MM.1S (cell line): ENCODE results near the gene VKORC1.

Experiments used
- DNase-seq: peaks from one replicate; pipeline ENCODE4 v3.0.0-alpha.2; 2015
- H2AFZ ChIP-seq: fragments of 300-600 bp; sonication (generic); 2 replicates; pipeline ENCODE4 v1.6.0; 2016; ENCODE audit warnings: antibody characterized with exemption, low read length
- H3F3A ChIP-seq: fragments of 300-600 bp; sonication (generic); 2 replicates; pipeline ENCODE4 v1.6.1; 2016; ENCODE audit warnings: mild to moderate bottlenecking, antibody characterized with exemption, low read length, moderate library complexity, mixed read lengths; ENCODE audit not compliant: insufficient read depth
- H3K27ac ChIP-seq: fragments of 300-600 bp; sonication (generic); 2 replicates; pipeline ENCODE4 v1.5.1; 2016; ENCODE audit warnings: mild to moderate bottlenecking, low read length
- H3K27me3 ChIP-seq: fragments of 300-600 bp; sonication (generic); replicated peaks from 2 replicates; pipeline ENCODE4 v1.6.0; 2016; ENCODE audit warnings: low read length; ENCODE audit not compliant: insufficient read depth
- H3K36me3 ChIP-seq: fragments of 300-600 bp; sonication (generic); replicated peaks from 2 replicates; pipeline ENCODE4 v1.6.1; 2016; ENCODE audit warnings: mild to moderate bottlenecking, low read length, mixed read lengths; ENCODE audit not compliant: insufficient read depth
- H3K4me1 ChIP-seq: fragments of 300-600 bp; sonication (generic); 2 replicates; pipeline ENCODE4 v1.6.1; 2016; ENCODE audit warnings: low read length, mixed read lengths
- H3K4me2 ChIP-seq: fragments of 300-600 bp; sonication (generic); 2 replicates; pipeline ENCODE4 v1.6.0; 2016; ENCODE audit warnings: low read depth, low read length
- H3K4me3 ChIP-seq: fragments of 300-600 bp; sonication (generic); 2 replicates; pipeline ENCODE4 v1.5.1; 2016; ENCODE audit warnings: low read length, mixed read lengths
- H3K79me2 ChIP-seq: fragments of 300-600 bp; sonication (generic); 2 replicates; pipeline ENCODE4 v1.6.1; 2016; ENCODE audit warnings: mixed run types, low read length, mixed read lengths
- H3K9ac ChIP-seq: fragments of 300-600 bp; sonication (generic); 2 replicates; pipeline ENCODE4 v1.6.1; 2016; ENCODE audit warnings: low read length, mixed read lengths
- H3K9me2 ChIP-seq: fragments of 300-600 bp; sonication (generic); replicated peaks from 2 replicates; pipeline ENCODE4 v1.6.1; 2016; ENCODE audit warnings: mild to moderate bottlenecking, low read length, mixed read lengths; ENCODE audit not compliant: insufficient read depth
- H3K9me3 ChIP-seq: fragments of 300-600 bp; sonication (generic); replicated peaks from 2 replicates; pipeline ENCODE4 v1.6.1; 2016; ENCODE audit warnings: mild to moderate bottlenecking, low read length, mixed read lengths; ENCODE audit not compliant: insufficient read depth
- H4K20me1 ChIP-seq: fragments of 300-600 bp; sonication (generic); 2 replicates; pipeline ENCODE4 v1.6.1; 2016; ENCODE audit warnings: mild to moderate bottlenecking, low read length, moderate library complexity, mixed read lengths; ENCODE audit not compliant: insufficient read depth
- CTCF ChIP-seq: fragments of 300-600 bp; sonication (generic); IDR thresholded peaks from 2 replicates; pipeline ENCODE4 v1.5.1; 2016; ENCODE audit warnings: antibody characterized with exemption, low read length, mixed read lengths
- EZH2 ChIP-seq: fragments of 300-600 bp; sonication (generic); optimal IDR thresholded peaks from 2 replicates; pipeline ENCODE3; 2017; ENCODE audit warnings: low read depth, mild to moderate bottlenecking, antibody characterized with exemption, low read length, mixed read lengths
- EZH2phosphoT487 ChIP-seq: fragments of 300-600 bp; sonication (generic); IDR thresholded peaks from 2 replicates; pipeline ENCODE4 v1.6.1; 2018; ENCODE audit warnings: antibody characterized with exemption, low read length

Gene VKORC1

GRCh38 chr16:31081428-31082351 lies 12.9 kb downstream of the VKORC1 start:
- TF ChIP-seq CTCF (no peak), EZH2phosphoT487 (no peak), EZH2 (no peak)
- H3F3A ChIP-seq = 0 out of 2 replicates have a peak, but pooled peaks cover 4% of the 10 kb centered on the region
- H4K20me1 ChIP-seq = no peaks in the 10 kb centered on the region
- no peaks in the 10 kb centered on the region for H3K4me1 ChIP-seq
- no peak overlapping the region for H3K27ac ChIP-seq
- no peaks in the 10 kb centered on the region for H3K36me3 ChIP-seq
- H3K79me2 ChIP-seq = peaks cover 36% of the 10 kb centered on the region
- no peak overlapping the region for H2AFZ ChIP-seq
- DNase-seq = no peak
- H3K27me3 ChIP-seq = no peaks in the 10 kb centered on the region
- no peak overlapping the region for H3K4me3 ChIP-seq
- no peaks in the 10 kb centered on the region for H3K9me3 ChIP-seq
- H3K4me2 ChIP-seq = no peak overlapping the region
- no peaks in the 10 kb centered on the region for H3K9me2 ChIP-seq
- no peak overlapping the region for H3K9ac ChIP-seq

- Histone ChIP-seq H3K36me3 (no peaks in the 10 kb centered on the region), H3K4me1 (no peaks in the 10 kb centered on the region), H4K20me1 (no peaks in the 10 kb centered on the region), H3K9me3 (no peaks in the 10 kb centered on the region), H3K4me3 (no peak overlapping the region), H3F3A (0 out of 2 replicates have a peak, but pooled peaks cover 4% of the 10 kb centered on the region), H2AFZ (no peak overlapping the region), H3K79me2 (peaks cover 45% of the 10 kb centered on the region), H3K27me3 (no peaks in the 10 kb centered on the region), H3K9me2 (no peaks in the 10 kb centered on the region), H3K9ac (no peak overlapping the region), H3K4me2 (no peak overlapping the region), H3K27ac (no peak overlapping the region)
- TF ChIP-seq EZH2phosphoT487 (no peak), EZH2 (no peak), CTCF (no peak)
- no peak for DNase-seq
These were observed 13.7 kb downstream of the VKORC1 start for GRCh38 chr16:31080756-31081419.

GRCh38 chr16:31080035-31080629 lies 14.5 kb downstream of the VKORC1 start:
- TF ChIP-seq CTCF = no peak
- no peak for TF ChIP-seq EZH2phosphoT487
- TF ChIP-seq EZH2 = no peak
- 0 out of 2 replicates have a peak, but pooled peaks cover 4% of the 10 kb centered on the region for H3F3A ChIP-seq

More at GRCh38 chr16:31080035-31080629, 14.5 kb downstream of the VKORC1 start:
- Histone ChIP-seq H3K9me3 (no peaks in the 10 kb centered on the region), H3K9ac (no peak overlapping the region), H3K79me2 (peaks cover 52% of the 10 kb centered on the region), H3K4me1 (no peaks in the 10 kb centered on the region), H3K4me2 (no peak overlapping the region), H3K4me3 (no peak overlapping the region), H3K27ac (no peak overlapping the region), H2AFZ (no peak overlapping the region), H3K9me2 (no peaks in the 10 kb centered on the region), H3K36me3 (no peaks in the 10 kb centered on the region), H3K27me3 (no peaks in the 10 kb centered on the region), H4K20me1 (no peaks in the 10 kb centered on the region)
- DNase-seq = no peak
